ENCODE measurements around the gene SH3GL2.
"Not testable (repeated sequence)": the region's sequence is repeated elsewhere in the genome, so short reads cannot be mapped to it uniquely, and the experiment has no call there.

Gene SH3GL2

DNA sequence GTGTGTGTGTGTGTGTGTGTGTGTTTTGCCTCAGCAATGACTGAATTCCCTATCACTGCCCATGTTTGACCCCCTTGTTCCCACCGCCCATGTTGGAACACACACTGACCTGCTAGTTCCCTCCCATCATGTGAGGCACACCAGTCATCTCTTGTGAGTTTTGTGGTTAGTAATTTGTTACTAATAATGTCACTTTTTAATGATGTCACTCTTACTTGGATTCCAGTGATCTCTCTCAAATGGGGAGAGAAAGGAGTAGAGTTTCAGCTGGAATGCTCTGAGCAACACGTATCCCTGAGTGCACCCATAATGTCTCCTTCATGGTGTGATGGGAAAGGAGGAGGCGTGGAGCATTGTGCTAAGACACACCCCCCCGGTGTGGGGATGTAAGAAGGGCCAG is 172.6 kb downstream of the SH3GL2 start:
- DNase-seq (ENCODE audit: low read depth, low spot score) = no peak

DNA sequence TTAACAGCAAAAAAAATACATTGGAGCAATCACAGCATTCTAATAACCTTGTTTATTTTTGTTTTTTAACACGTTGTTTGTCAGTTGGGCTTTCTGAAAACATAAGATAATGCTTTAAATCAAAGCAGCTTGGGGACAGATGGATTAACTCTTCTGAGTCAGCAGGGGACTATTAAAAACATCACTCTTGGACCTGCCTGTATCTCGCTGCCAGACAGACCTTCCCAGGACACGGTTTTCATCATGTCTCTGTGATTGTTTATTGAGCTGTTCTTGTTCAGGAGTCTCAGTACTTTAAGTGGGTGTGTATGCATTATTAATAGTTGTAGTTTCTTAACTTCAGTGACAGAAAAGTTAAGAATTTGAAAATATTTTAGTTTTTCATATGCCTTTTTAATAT is 173.2 kb downstream of the SH3GL2 start:
- no peak for DNase-seq (ENCODE audit: low read depth, low spot score)

- DNase-seq (ENCODE audit: low read depth, low spot score) = no peak
These were observed 178.9 kb downstream of the SH3GL2 start for GRCh38 chr9:17757816-17758215.

GRCh38 chr9:17760250-17760649 is 181.4 kb downstream of the SH3GL2 start:
- no peak for DNase-seq (ENCODE audit: low read depth, low spot score)

DNA sequence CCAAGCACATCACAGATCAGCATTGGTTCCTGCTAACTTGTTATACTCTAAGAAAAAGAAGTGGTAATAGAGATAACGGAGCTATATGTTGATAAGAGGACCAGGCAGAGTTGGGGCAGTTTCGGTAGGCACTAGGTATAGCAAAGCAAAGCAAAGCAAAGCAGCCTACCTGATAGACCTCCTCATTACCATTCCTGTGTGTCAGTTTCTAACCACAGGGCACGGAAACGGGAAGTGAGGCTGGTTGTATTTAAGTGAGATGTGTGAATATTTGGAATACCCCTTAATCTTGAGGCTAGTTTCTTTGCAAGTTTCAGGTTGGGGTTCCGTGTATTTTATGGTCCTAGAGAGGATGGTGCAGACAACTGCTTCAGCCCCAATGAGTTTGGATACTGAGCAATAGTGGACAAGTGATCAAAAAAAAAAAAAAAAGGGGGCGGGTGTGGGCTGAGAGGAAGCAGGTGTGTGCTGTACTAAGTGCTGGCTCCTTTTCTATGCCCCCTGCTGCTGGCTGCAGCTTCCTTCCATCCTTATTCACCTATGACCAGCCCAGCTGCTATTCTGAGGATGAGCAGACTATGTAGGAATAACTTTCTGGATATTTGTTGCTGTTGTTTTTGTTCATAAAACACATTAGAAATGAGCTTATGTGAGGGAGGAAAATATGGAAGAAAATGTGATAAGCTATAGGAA is 183.3 kb downstream of the SH3GL2 start:
- DNase-seq (ENCODE audit: low read depth, low spot score) = no peak

DNA sequence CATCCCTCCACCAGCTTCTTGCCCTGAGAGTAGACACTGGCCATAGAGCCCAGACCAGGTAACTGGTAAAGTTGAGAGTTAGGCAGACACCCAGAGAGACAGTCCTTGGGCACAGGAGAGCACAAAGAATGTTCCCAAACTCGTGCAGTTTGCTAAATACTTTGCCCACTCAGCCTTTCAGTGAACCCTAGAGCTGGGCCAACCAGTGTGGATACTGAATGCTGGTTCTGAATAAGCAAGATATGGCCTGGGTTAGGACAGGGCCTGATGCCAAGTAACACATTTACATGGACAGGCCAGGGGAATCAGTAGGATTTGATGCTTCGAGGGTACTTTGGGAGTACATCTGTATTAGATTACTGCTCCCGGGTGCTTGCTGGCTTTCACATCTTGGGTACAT is 185.4 kb downstream of the SH3GL2 start:
- DNase-seq (ENCODE audit: low read depth, low spot score) = no peak

GRCh38 chr9:17765131-17765530 is 186.3 kb downstream of the SH3GL2 start:
- not testable (repeated sequence) for DNase-seq (ENCODE audit: low read depth, low spot score)

GRCh38 chr9:17772223-17772622 is 193.4 kb downstream of the SH3GL2 start:
- DNase-seq (ENCODE audit: low read depth, low spot score) = no peak

- DNase-seq (ENCODE audit: low read depth, low spot score) = no peak
These were observed 196.8 kb downstream of the SH3GL2 start for GRCh38 chr9:17775656-17776055.

GRCh38 chr9:17776735-17777134 is 197.9 kb downstream of the SH3GL2 start:
- no peak for DNase-seq (ENCODE audit: low read depth, low spot score)

DNA sequence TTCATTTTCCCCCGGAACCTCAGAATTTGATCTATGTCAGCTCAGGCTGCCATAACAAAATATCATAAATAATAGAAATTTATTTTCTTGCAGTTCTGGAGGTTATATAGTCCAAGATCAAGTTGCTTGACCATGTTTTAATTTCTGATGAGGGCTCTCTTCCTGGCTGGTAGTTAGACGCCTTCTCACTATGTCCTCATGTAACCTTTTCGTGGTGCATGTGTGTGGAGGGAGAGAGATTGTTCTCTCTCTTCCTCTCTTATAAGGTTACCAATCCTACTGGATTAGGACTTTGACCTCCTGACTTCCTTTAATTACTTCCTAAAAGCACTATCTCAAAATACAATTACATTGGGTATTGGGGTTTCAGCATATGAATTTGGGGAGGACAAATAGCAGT is 198.6 kb downstream of the SH3GL2 start:
- DNase-seq (ENCODE audit: low read depth, low spot score) = no peak

- no peak for DNase-seq (ENCODE audit: low read depth, low spot score)
These were observed 203.7 kb downstream of the SH3GL2 start for GRCh38 chr9:17782430-17783149.

GRCh38 chr9:17783227-17783626 is 204.4 kb downstream of the SH3GL2 start:
- DNase-seq (ENCODE audit: low read depth, low spot score) = no peak

DNA sequence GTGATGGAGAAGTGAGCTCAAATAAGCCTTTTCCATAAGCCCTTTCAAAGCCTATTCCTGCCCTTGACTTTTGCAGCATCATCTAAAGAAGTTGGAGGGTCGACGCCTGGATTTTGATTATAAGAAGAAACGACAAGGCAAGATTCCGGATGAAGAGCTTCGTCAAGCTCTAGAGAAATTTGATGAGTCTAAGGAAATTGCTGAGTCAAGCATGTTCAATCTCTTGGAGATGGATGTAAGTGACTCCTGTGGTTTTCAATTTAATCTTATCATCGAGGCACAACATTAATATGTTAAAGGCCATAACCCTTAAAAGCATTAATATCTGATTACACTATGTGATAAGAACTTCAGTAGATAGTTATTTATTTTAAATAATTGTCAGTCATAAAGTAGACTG is 210.4 kb downstream of the SH3GL2 start:
- DNase-seq (ENCODE audit: low read depth, low spot score) = no peak

DNA sequence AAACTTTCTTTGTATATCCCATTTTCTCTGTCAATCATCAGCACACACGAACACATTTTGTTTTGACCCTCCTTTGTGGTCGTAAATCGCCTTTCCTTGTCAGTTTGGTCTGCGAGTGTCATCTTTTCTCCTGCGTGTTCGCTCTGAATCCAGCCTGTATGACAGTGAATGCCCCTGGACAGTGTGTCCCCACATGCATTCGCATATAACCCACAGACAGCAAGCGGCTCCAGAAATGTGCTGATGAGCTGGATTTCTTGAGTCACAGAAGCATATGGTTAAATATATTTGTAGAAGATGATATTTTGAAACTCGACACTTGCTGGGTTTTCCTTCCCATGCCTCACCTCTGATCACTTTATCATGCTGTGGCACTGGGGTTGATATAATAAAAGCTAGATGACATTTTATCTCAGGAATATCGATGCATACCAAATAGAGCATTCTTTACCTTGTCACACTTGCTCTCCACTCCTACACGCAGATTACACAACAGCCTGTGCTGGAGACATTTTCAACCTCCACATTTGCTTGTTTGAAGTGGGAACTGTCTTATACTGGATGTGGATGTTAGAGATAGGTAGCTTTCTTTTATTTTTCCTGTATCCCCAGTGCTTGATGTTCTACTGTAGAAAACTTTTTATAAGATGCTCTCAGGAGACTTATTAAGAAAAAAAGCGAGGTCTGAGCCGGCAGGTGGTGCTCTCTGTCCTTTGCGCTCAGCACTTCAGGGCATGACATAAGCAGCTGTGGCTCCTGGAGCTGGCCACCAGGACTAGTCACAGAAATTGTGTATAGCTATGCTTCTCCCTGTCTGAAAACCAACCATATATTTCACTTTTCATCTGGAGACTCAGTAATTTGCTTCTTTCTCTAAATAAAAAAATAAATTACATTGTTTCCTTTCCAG is 215.1 kb downstream of the SH3GL2 start:
- no peak for DNase-seq (ENCODE audit: low read depth, low spot score)

GRCh38 chr9:17795744-17796143 is 216.9 kb downstream of the SH3GL2 start:
- no peak for DNase-seq (ENCODE audit: low read depth, low spot score)

DNA sequence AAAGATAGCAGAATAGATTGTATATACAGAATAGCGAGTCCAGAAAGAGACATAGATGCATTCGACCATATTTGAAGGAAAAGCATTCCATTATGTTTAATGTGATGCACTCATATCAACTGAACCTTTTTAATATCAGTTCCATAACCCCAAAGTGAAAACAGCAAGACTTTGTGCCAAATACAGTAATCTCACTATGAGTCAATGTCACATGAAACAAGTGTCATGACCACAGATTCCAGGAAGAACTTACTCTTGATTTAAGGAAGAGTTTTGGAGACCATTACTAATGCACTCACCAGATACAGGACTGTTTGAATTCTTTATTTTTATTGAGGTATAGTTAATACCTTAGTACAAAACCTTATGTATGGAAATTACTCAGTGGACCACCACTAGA is 220.5 kb downstream of the SH3GL2 start:
- no peak for DNase-seq (ENCODE audit: low read depth, low spot score)

DNA sequence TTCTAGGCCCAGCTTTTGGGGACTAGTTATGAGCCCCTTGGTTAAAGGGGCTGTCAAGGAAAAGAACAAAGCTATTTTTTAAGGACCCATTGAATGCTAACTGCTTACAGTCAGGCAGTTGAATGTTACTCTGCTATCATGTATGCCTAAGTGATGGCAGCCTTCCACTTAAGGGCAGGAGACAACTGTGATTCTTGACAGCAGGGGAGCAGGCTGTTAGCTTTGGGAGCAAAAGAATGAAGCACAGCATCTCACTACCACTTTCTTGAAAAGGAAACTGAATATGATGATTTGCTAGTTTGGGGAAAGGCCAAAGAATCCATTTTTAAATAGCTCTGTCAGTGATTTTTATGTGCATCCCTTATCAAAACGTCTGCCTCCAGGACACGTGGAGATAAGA is 221.6 kb downstream of the SH3GL2 start:
- DNase-seq (ENCODE audit: low read depth, low spot score) = no peak

- no peak for DNase-seq (ENCODE audit: low read depth, low spot score)
These were observed 223.5 kb downstream of the SH3GL2 start for GRCh38 chr9:17802249-17802857.

DNA sequence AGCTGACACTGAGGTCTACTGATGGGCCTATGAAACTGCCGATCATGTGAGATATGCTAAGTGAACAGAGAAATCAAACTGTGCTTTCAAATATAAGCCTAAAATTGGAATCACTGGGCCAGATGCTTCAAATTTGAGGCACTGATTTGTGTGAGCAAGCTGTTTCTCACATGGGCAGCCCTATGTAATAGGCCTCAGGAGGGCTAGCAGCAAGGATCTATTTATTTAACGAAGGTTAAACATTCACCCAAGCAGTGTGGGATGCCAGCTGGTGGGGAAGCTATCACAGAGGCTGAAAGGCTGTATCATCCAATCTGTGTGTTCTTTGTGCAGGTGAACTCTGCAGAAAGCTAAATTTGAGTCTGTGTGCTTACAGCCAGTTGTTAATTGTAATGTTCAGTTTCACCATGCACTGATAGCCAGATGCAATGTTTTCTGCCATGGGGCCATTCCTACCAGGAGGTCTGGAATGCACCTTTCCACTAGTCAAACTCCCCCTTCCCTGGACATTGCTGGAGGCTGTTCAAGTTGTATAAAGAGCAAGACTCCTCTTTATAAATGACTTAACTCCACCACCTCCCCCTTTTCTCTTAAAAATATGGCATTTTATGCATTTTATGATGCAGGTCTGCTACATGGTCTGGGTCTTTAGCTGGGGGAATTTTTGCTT is 228.9 kb downstream of the SH3GL2 start:
- no peak for DNase-seq (ENCODE audit: low read depth, low spot score)

GRCh38 chr9:17810317-17810716 is 231.5 kb downstream of the SH3GL2 start:
- DNase-seq (ENCODE audit: low read depth, low spot score) = no peak
